ENCODE measurements around the gene RASL11A.

RASL11A gene

DNA sequence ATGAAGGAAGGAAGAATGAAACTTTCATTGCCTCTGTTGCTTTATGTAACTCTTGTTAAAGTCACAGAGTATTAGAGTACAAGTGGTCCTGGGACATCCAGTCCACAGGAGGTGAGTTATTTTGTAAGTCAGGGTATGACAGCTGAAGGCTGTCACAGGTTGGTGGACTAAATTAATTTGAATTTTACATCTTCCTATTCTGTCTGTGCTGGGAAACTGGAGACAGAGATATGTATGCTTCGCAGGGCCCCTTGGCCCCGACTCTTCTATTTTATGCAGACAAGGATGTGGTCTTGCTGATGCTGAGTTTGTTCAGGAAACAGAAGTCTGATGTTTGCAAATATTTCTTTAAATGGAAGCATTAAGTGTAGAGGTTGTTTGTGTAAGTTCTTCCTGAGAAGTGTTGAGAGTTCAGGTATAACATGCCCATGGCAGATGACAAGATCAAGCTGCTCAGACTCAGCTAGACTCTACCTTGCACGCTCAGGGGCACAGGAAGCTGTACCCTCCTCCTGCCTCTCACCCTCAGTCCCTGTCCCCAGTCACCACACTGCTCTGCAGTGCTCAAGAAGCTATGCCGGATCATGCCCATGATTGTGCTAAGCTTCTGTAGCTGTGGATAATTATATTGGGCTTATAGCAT is 23.4 kb downstream of the RASL11A start:
- Histone ChIP-seq H3K27me3 (replicated peaks; ENCODE audit: insufficient read depth, low read length) (no peaks in the 10 kb centered on the region), H3K4me1 (ENCODE audit: low read length) (no peaks in the 10 kb centered on the region), H3K9ac (ENCODE audit: low read length) (no peak overlapping the region), H3K4me2 (ENCODE audit: low read depth, low read length) (no peak overlapping the region), H3K79me2 (ENCODE audit: low read length) (no peaks in the 10 kb centered on the region), H3K9me3 (replicated peaks; ENCODE audit: insufficient read depth, low read length) (no peaks in the 10 kb centered on the region), H3K27ac (ENCODE audit: low read length) (no peak overlapping the region), H3K4me3 (ENCODE audit: low read length) (no peak overlapping the region), H3F3A (ENCODE audit: insufficient read depth, low read length) (no peaks in the 10 kb centered on the region), H2AFZ (ENCODE audit: low read length) (no peak overlapping the region), H4K20me1 (ENCODE audit: insufficient read depth, low read length) (no peaks in the 10 kb centered on the region), H3K36me3 (replicated peaks; ENCODE audit: insufficient read depth, low read length) (no peaks in the 10 kb centered on the region), H3K9me2 (replicated peaks; ENCODE audit: insufficient read depth, low read length) (no peaks in the 10 kb centered on the region)
- DNase-seq = peak; percentile 6
- no peak for TF ChIP-seq CTCF (IDR thresholded peaks at IDR 0.05; ENCODE audit: low read length)
- no peak for TF ChIP-seq EZH2 (optimal IDR thresholded peaks at IDR 0.05; ENCODE audit: low read depth, low read length)
- TF ChIP-seq EZH2phosphoT487 (IDR thresholded peaks at IDR 0.05; ENCODE audit: low read length) = no peak

DNA sequence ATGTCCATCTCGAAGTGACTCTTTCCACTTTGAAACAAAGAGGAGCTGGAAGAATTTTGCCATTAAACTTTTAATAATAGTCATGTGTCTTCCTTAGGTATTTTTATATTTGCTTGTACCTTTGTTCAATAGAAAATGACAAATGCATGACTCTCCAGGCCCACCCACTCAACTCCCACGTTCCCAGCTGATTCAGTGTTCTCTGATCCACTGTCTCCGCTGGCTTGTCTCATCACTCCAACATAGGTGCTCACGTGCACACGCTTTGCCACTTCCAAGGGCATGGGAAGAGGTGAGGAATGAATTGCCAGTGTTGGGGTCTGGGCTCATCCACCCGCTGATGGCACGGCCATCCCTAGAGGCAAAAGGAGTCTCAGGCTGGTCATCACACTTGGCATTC is 24.5 kb downstream of the RASL11A start:
- Histone ChIP-seq H3K36me3 (replicated peaks; ENCODE audit: insufficient read depth, low read length) (no peaks in the 10 kb centered on the region), H3K9me3 (replicated peaks; ENCODE audit: insufficient read depth, low read length) (no peaks in the 10 kb centered on the region), H3K4me2 (ENCODE audit: low read depth, low read length) (no peak overlapping the region), H3K27ac (ENCODE audit: low read length) (no peak overlapping the region), H3K27me3 (replicated peaks; ENCODE audit: insufficient read depth, low read length) (no peaks in the 10 kb centered on the region), H2AFZ (ENCODE audit: low read length) (no peak overlapping the region), H3K9ac (ENCODE audit: low read length) (no peak overlapping the region), H3F3A (ENCODE audit: insufficient read depth, low read length) (no peaks in the 10 kb centered on the region), H4K20me1 (ENCODE audit: insufficient read depth, low read length) (no peaks in the 10 kb centered on the region), H3K4me3 (ENCODE audit: low read length) (no peak overlapping the region), H3K79me2 (ENCODE audit: low read length) (no peaks in the 10 kb centered on the region), H3K9me2 (replicated peaks; ENCODE audit: insufficient read depth, low read length) (no peaks in the 10 kb centered on the region), H3K4me1 (ENCODE audit: low read length) (no peaks in the 10 kb centered on the region)
- TF ChIP-seq CTCF (IDR thresholded peaks at IDR 0.05; ENCODE audit: low read length) (no peak), EZH2 (optimal IDR thresholded peaks at IDR 0.05; ENCODE audit: low read depth, low read length) (no peak), EZH2phosphoT487 (IDR thresholded peaks at IDR 0.05; ENCODE audit: low read length) (no peak)
- DNase-seq = no peak

DNA sequence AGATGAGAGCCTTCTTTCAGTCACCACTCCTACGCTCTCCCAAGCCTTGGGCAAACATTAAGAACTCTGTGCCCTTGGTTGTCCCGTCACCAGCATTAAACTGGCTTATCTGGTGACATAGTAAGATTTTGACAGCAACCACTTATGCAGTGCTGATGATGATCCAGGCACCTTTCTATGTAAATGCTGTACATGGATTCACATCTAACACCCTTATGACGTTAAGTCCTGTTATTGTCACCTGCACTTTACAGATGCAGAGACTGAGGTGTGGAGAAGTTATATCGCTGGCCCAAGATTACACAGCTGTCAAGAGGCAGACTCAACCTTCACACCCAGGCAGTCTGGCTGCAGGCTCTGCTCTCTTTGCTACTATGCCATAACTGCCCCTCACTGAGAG is 25.0 kb downstream of the RASL11A start:
- no peak overlapping the region for H2AFZ ChIP-seq (ENCODE audit: low read length)
- no peaks in the 10 kb centered on the region for H3K27me3 ChIP-seq (replicated peaks; ENCODE audit: insufficient read depth, low read length)
- no peak overlapping the region for H3K9ac ChIP-seq (ENCODE audit: low read length)
- no peak overlapping the region for H3K4me2 ChIP-seq (ENCODE audit: low read depth, low read length)
- H3K4me1 ChIP-seq (ENCODE audit: low read length) = no peaks in the 10 kb centered on the region
- TF ChIP-seq EZH2 (optimal IDR thresholded peaks at IDR 0.05; ENCODE audit: low read depth, low read length) (no peak), CTCF (IDR thresholded peaks at IDR 0.05; ENCODE audit: low read length) (no peak), EZH2phosphoT487 (IDR thresholded peaks at IDR 0.05; ENCODE audit: low read length) (no peak)
- no peaks in the 10 kb centered on the region for H3K9me2 ChIP-seq (replicated peaks; ENCODE audit: insufficient read depth, low read length)
- H3K27ac ChIP-seq (ENCODE audit: low read length) = no peak overlapping the region
- H3K79me2 ChIP-seq (ENCODE audit: low read length) = no peaks in the 10 kb centered on the region
- DNase-seq = no peak
- no peak overlapping the region for H3K4me3 ChIP-seq (ENCODE audit: low read length)
- no peaks in the 10 kb centered on the region for H3F3A ChIP-seq (ENCODE audit: insufficient read depth, low read length)
- no peaks in the 10 kb centered on the region for H3K9me3 ChIP-seq (replicated peaks; ENCODE audit: insufficient read depth, low read length)
- no peaks in the 10 kb centered on the region for H4K20me1 ChIP-seq (ENCODE audit: insufficient read depth, low read length)
- H3K36me3 ChIP-seq (replicated peaks; ENCODE audit: insufficient read depth, low read length) = no peaks in the 10 kb centered on the region
